Measurements from ENCODE around the gene CFAP65.

DNA sequence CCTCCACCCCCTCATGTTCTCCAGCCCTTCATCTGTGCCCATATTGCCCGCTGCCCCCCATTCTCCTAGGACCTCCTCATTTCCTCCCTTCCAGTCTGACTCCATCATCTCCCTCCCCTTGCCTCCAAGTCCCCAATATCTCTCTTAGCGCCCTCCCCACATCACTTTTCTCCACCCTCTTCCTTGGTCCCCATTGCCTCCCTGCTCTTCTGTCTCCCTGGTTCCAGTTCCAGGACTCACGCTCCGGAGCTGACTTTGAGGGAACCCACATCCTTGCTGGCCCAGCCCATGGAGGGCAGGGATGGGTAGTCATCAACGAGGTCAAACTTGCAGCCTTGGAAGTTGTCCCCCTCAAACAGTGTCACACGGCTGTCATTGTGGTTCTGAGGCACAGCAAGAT lies 50.7 kb downstream of the CFAP65 start:
- TF ChIP-seq, protein P1, sequence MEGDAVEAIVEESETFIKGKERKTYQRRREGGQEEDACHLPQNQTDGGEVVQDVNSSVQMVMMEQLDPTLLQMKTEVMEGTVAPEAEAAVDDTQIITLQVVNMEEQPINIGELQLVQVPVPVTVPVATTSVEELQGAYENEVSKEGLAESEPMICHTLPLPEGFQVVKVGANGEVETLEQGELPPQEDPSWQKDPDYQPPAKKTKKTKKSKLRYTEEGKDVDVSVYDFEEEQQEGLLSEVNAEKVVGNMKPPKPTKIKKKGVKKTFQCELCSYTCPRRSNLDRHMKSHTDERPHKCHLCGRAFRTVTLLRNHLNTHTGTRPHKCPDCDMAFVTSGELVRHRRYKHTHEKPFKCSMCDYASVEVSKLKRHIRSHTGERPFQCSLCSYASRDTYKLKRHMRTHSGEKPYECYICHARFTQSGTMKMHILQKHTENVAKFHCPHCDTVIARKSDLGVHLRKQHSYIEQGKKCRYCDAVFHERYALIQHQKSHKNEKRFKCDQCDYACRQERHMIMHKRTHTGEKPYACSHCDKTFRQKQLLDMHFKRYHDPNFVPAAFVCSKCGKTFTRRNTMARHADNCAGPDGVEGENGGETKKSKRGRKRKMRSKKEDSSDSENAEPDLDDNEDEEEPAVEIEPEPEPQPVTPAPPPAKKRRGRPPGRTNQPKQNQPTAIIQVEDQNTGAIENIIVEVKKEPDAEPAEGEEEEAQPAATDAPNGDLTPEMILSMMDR (IDR thresholded peaks at IDR 0.05) = no peak
- TF ChIP-seq POLR2AphosphoS5 (IDR thresholded peaks at IDR 0.05; ENCODE audit: insufficient read depth in 1 of 2, low read depth in 1 of 2) (no peak), POLR2A (IDR thresholded peaks at IDR 0.05) (no peak)

All from vagina (tissue), 2 donors.